Stomach (tissue), 9 donors: ENCODE results near the gene NLGN1. TPM values are rescaled to one million over a fixed set of nuclear protein-coding genes. Genes with fewer than 3 reads are reported as not detected.

Experiments used
- DNase-seq, 2 donors: peaks; one replicate each; pipeline versions ENCODE4 v3.0.0 to v3.0.0-alpha.2; 2013 to 2019
- H3K27ac ChIP-seq, 5 donors: fragments of 200-600 bp in 4 of 5; sonication (generic) in 4 of 5; one replicate each; pipeline ENCODE4 v1.5.1; 2013 to 2019; ENCODE audit warnings: mild to moderate bottlenecking in 1 of 5, moderate library complexity in 1 of 5
- H3K27me3 ChIP-seq, 3 donors: fragments of 200-600 bp; sonication (generic); one replicate each; pipeline ENCODE4 v1.5.1; 2017 to 2019; ENCODE audit warnings: mixed run types in 1 of 3
- H3K36me3 ChIP-seq, 4 donors: fragments of 200-600 bp; sonication (generic); 1 replicate in 3 of 4; 2 replicates in 1 of 4; pipeline ENCODE4 v1.5.1; 2016 to 2019
- H3K4me1 ChIP-seq, 4 donors: fragments of 200-600 bp; sonication (generic); one replicate each; pipeline ENCODE4 v1.5.1; 2016 to 2019
- H3K4me3 ChIP-seq, 4 donors: fragments of 200-600 bp; sonication (generic) in 3 of 4; one replicate each; pipeline ENCODE4 v1.5.1; 2016 to 2019; ENCODE audit warnings: mild to moderate bottlenecking in 1 of 4
- H3K9me3 ChIP-seq, 4 donors: fragments of 200-600 bp; sonication (generic); one replicate each; pipeline ENCODE4 v1.5.1; 2016 to 2019
- EP300 ChIP-seq: sonication (generic); formaldehyde crosslinking; IDR thresholded peaks from one replicate; pipeline ENCODE4 v1.6.1; 2017; ENCODE audit warnings: antibody characterized with exemption
- POLR2A ChIP-seq, 4 donors: fragments of 450-650 bp; IDR thresholded peaks; one replicate each; pipeline ENCODE4 v1.6.1; 2016; ENCODE audit warnings: antibody characterized with exemption in 4 of 4, control low read depth in 2 of 4, mild to moderate bottlenecking in 1 of 4, moderate library complexity in 1 of 4
- POLR2AphosphoS5 ChIP-seq, 3 donors: sonication (generic); formaldehyde crosslinking; IDR thresholded peaks; one replicate each; pipeline ENCODE4 v1.6.1; 2016; ENCODE audit warnings: antibody characterized with exemption in 3 of 3
- WGBS, 5 donors: extraction: QIAGEN DNeasy Blood & Tissue Kit in 3 of 5; methylation state at CpG; one replicate each; pipeline versions ENCODE4 v1.1.5 to v1.1.7; 2013 to 2018; 5-methylcytosine and 5-hydroxymethylcytosine counted together
- intact Hi-C: fragments of 100-400 bp; cut with DNase I; formaldehyde crosslinking; loops from one replicate; pipeline ENCODE4 v1.15.1; 2023; ENCODE audit warnings: low total_unique reads
- polyA plus RNA-seq, 3 donors: library from polyadenylated mRNA; stranded (reverse); fragments of 200-250 nt; gene quantifications; one replicate each; pipeline ENCODE4 v1.2.3, GENCODE V29; 2013
- total RNA-seq, 5 donors: library from RNA; depleted of rRNA; stranded (reverse); fragments of >200 nt; gene quantifications; one replicate each; pipeline versions ENCODE4 v1.1.0 to v1.2.3, GENCODE V29; 2014 to 2016
- TF ChIP-seq, protein P1 (sequence below), 7 experiments: fragments of 450-650 bp in 4 of 7; fragments of 200-600 bp in 3 of 7; sonication (generic) in 3 of 7; IDR thresholded peaks; one replicate each; pipeline ENCODE4 v1.5.1; 2016 to 2019; ENCODE audit warnings: antibody characterized with exemption in 7 of 7, control low read depth in 2 of 7, mild to moderate bottlenecking in 1 of 7
- donor health status: healthy with polysubstance abuse.
- donor health status: Bipolar disorder and iron deficiency.
- donor health status: healthy.

NLGN1 gene
- total and polyA plus RNA-seq, 8 donors, result 0.15 to 45.2 (median 4.8) TPM; not detected in 1

DNA sequence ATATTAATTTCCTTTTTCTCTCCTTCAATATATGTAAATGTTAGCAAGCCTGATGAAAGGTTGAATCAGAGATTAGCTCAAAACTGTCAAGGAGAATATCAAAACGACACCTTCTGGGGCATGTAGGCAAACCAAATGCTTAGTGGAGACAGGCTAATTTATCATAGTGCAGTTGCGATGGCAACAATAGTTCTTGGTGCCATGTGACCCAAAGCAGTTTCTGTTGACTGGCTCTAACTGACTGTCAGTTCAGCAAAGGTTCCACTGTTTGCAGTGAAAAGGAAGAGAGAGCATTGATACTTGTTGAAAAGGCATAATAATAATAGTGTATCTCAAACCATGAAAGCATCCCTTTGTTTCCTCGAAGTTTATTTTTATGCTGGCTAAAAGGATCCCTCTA is 513.9 kb downstream of the NLGN1 start:
- Histone ChIP-seq H3K4me1 (no peaks in the 10 kb centered on the region), H3K27ac (no peak overlapping the region), H3K36me3 (no peaks in the 10 kb centered on the region), H3K9me3 (no peaks in the 10 kb centered on the region), H3K4me3 (no peak overlapping the region), H3K27me3 (no peaks in the 10 kb centered on the region)
- peak in 1 of 2 donors; percentile 64 for DNase-seq
- WGBS, 5 donors, result 34 to 45% (median 41%) methylated on average over 3 of the region's 3 CpGs
- TF ChIP-seq POLR2A (IDR thresholded peaks at IDR 0.05) (no peak), EP300 (no peak), POLR2AphosphoS5 (IDR thresholded peaks at IDR 0.05) (no peak)
- TF ChIP-seq, protein P1, sequence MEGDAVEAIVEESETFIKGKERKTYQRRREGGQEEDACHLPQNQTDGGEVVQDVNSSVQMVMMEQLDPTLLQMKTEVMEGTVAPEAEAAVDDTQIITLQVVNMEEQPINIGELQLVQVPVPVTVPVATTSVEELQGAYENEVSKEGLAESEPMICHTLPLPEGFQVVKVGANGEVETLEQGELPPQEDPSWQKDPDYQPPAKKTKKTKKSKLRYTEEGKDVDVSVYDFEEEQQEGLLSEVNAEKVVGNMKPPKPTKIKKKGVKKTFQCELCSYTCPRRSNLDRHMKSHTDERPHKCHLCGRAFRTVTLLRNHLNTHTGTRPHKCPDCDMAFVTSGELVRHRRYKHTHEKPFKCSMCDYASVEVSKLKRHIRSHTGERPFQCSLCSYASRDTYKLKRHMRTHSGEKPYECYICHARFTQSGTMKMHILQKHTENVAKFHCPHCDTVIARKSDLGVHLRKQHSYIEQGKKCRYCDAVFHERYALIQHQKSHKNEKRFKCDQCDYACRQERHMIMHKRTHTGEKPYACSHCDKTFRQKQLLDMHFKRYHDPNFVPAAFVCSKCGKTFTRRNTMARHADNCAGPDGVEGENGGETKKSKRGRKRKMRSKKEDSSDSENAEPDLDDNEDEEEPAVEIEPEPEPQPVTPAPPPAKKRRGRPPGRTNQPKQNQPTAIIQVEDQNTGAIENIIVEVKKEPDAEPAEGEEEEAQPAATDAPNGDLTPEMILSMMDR (IDR thresholded peaks at IDR 0.05), result no peak
- intact Hi-C loops, result no loop called here

DNA sequence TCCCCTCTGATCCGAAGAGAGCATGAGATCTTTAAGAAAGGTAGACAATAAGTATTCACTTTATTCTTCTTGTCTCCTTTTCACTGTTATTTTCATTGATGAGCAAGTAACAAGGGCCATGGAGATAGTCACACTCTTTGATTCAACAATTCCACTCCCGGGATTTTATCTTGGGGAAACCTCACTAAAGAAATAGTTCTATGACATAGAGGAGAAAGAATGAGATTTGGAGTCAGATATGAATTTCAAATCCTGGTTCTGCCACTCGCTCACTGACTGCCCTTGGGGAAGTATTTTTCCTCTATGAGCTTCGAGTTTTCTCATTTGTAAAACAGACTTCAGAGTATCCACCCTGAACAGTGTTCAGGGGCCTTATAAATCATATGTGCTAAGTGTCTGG is 514.6 kb downstream of the NLGN1 start:
- intact Hi-C loops, result no loop called here
- TF ChIP-seq EP300, result no peak
- TF ChIP-seq POLR2A (IDR thresholded peaks at IDR 0.05), result no peak
- TF ChIP-seq, protein P1 (IDR thresholded peaks at IDR 0.05), result no peak
- no peak for TF ChIP-seq POLR2AphosphoS5 (IDR thresholded peaks at IDR 0.05)
- Histone ChIP-seq H3K9me3 (no peaks in the 10 kb centered on the region), H3K36me3 (no peaks in the 10 kb centered on the region), H3K27ac (no peak overlapping the region), H3K27me3 (no peaks in the 10 kb centered on the region), H3K4me3 (no peak overlapping the region), H3K4me1 (no peaks in the 10 kb centered on the region)
- no peak for DNase-seq
- WGBS, 5 donors, result 68 to 80% (median 76%) methylated on average over 4 of the region's 4 CpGs

DNA sequence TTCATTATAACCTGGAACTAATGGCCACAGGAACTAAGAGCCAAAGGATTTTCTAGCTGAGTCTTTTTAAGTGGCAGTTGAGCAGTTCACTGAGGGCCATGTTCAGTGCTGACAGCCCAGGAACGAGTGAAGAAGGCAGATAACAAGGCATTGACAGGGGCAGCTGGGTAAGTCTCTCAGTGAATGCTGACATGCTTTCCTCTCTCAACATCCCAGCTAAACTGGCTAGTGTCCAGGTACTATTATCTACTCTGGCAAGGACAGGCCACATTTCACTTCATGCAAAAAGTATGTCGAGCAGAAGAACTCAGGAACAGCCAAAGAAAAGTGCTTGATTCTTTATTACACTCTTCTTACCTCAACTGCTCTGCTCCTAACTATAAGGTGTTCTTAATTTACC is 515.9 kb downstream of the NLGN1 start:
- no peak overlapping the region for H3K4me3 ChIP-seq
- H3K27ac ChIP-seq, result no peak overlapping the region
- peak in 1 of 2 donors; percentile 42 for DNase-seq
- H3K27me3 ChIP-seq, result no peaks in the 10 kb centered on the region
- intact Hi-C loops, result no loop called here
- no peaks in the 10 kb centered on the region for H3K36me3 ChIP-seq
- H3K9me3 ChIP-seq, result no peaks in the 10 kb centered on the region
- WGBS, 5 donors, result 14 to 37% (median 27%) methylated on average over 2 of the region's 2 CpGs
- TF ChIP-seq POLR2A (IDR thresholded peaks at IDR 0.05), result no peak
- no peak for TF ChIP-seq EP300
- no peak for TF ChIP-seq POLR2AphosphoS5 (IDR thresholded peaks at IDR 0.05)
- TF ChIP-seq, protein P1 (IDR thresholded peaks at IDR 0.05), result no peak
- no peaks in the 10 kb centered on the region for H3K4me1 ChIP-seq

DNA sequence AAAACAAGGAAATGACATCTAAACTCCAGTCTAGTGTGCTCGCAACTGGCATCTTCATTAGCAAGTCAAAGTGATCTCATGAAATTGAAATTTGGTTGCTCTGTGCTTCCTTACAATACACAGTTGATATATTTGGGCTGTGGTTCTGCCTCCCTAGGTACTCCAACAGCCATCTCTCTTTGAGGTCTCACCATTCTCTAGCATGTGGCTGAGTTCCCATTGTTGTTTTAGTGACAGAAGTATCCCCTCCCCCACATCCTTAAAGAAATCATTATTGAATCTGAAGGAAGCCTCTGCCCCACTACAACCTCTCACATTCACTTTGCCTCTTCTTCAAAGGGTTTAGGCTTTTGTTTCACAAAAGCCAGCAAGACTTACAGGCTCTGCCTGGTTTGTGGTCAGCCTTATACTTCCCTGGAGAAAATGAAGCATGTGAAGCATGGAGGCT is 516.5 kb downstream of the NLGN1 start:
- intact Hi-C loops, result no loop called here
- no peaks in the 10 kb centered on the region for H3K36me3 ChIP-seq
- TF ChIP-seq, protein P1 (IDR thresholded peaks at IDR 0.05), result no peak
- TF ChIP-seq EP300 (no peak), POLR2A (IDR thresholded peaks at IDR 0.05) (no peak), POLR2AphosphoS5 (IDR thresholded peaks at IDR 0.05) (no peak)

More for the DNA sequence above, 516.5 kb downstream of the NLGN1 start:
- Histone ChIP-seq H3K9me3 (no peaks in the 10 kb centered on the region), H3K4me3 (no peak overlapping the region), H3K4me1 (no peaks in the 10 kb centered on the region), H3K27ac (no peak overlapping the region), H3K27me3 (no peaks in the 10 kb centered on the region)
- WGBS, 5 donors, result 76 to 98% (median 92%) methylated on average over 1 of the region's 1 CpG
- DNase-seq, result no peak
